ENCODE measurements around the gene GNAZ. TPM values are rescaled to one million over a fixed set of nuclear protein-coding genes. Genes with fewer than 3 reads are reported as not detected.

Gene GNAZ
- polyA plus RNA-seq, 1 donor from 2014 or later: 52.0 TPM

GRCh38 chr22:23169043-23169406, 98.7 kb downstream of the GNAZ start:
- Histone ChIP-seq H3K79me2 (replicated peaks; ENCODE audit: insufficient read depth, low read length) (no peaks in the 10 kb centered on the region), H3K27me3 (ENCODE audit: insufficient read depth, low read depth, low read length) (no peaks in the 10 kb centered on the region), H3K9me2 (ENCODE audit: insufficient read depth, low read length) (no peaks in the 10 kb centered on the region), H3K27ac (ENCODE audit: low read length) (no peak overlapping the region), H3K4me3 (ENCODE audit: low read length) (no peak overlapping the region), H3K36me3 (ENCODE audit: insufficient read depth, low read length) (no peaks in the 10 kb centered on the region), H3K9me3 (ENCODE audit: low read length) (no peaks in the 10 kb centered on the region), H3K4me2 (ENCODE audit: low read length) (no peak overlapping the region), H3F3A (ENCODE audit: insufficient read depth, low read length, poor library complexity, severe bottlenecking) (no peaks in the 10 kb centered on the region), H4K20me1 (ENCODE audit: insufficient read depth) (no peaks in the 10 kb centered on the region), H3K9ac (ENCODE audit: low read length) (no peak overlapping the region), H2AFZ (ENCODE audit: low read depth, low read length) (no peak overlapping the region)
- TF ChIP-seq, protein P1, sequence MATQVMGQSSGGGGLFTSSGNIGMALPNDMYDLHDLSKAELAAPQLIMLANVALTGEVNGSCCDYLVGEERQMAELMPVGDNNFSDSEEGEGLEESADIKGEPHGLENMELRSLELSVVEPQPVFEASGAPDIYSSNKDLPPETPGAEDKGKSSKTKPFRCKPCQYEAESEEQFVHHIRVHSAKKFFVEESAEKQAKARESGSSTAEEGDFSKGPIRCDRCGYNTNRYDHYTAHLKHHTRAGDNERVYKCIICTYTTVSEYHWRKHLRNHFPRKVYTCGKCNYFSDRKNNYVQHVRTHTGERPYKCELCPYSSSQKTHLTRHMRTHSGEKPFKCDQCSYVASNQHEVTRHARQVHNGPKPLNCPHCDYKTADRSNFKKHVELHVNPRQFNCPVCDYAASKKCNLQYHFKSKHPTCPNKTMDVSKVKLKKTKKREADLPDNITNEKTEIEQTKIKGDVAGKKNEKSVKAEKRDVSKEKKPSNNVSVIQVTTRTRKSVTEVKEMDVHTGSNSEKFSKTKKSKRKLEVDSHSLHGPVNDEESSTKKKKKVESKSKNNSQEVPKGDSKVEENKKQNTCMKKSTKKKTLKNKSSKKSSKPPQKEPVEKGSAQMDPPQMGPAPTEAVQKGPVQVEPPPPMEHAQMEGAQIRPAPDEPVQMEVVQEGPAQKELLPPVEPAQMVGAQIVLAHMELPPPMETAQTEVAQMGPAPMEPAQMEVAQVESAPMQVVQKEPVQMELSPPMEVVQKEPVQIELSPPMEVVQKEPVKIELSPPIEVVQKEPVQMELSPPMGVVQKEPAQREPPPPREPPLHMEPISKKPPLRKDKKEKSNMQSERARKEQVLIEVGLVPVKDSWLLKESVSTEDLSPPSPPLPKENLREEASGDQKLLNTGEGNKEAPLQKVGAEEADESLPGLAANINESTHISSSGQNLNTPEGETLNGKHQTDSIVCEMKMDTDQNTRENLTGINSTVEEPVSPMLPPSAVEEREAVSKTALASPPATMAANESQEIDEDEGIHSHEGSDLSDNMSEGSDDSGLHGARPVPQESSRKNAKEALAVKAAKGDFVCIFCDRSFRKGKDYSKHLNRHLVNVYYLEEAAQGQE (IDR thresholded peaks at IDR 0.05; ENCODE audit: borderline replicate concordance): no peak
- TF ChIP-seq RAD21 (conservative IDR thresholded peaks at IDR 0.05) (no peak), TAF1 (IDR thresholded peaks at IDR 0.05; ENCODE audit: low read depth) (no peak)

Small RNA genes lying within 50 kb of the gene (small RNA-seq; reads per million reads assigned to genes)
- gene RF00017 (0 reads per million in 3 experiments), gene RF00066 (0 reads per million in 3 experiments)

Other genes starting within 250 kb of the GNAZ start
- gene IGLL5, start 182.7 kb upstream of the GNAZ start, polyA plus RNA-seq: 0.19 TPM in 1 of 2 replicates, not detected in the other
- 2.8 and 4.3 TPM in 2 replicates for gene RSPH14, start 71.5 kb downstream of the GNAZ start, polyA plus RNA-seq
- gene RAB36, start 75.0 kb downstream of the GNAZ start, polyA plus RNA-seq: 3.2 TPM in 2 replicates
- 53.6 and 57.5 TPM in 2 replicates for gene BCR, start 110.0 kb downstream of the GNAZ start, polyA plus RNA-seq